Fibroblast of upper back skin (primary cell): ENCODE results near the gene RPTOR.
"Not testable (repeated sequence)": the region's sequence is repeated elsewhere in the genome, so short reads cannot be mapped to it uniquely, and the experiment has no call there.

Experiments
- DNase-seq: peaks from one replicate; pipeline ENCODE4 v3.0.0-alpha.2; 2013

RPTOR gene

GRCh38 chr17:80751070-80751945 is 206.7 kb downstream of the RPTOR start:
- DNase-seq, result peak; percentile 41

GRCh38 chr17:80751946-80752581 is 207.4 kb downstream of the RPTOR start:
- DNase-seq, result peak; percentile 82

GRCh38 chr17:80753685-80754345 is 209.2 kb downstream of the RPTOR start:
- peak; percentile 19 for DNase-seq

- no peak for DNase-seq
Measured at GRCh38 chr17:80754846-80755245, 210.2 kb downstream of the RPTOR start.

GRCh38 chr17:80755650-80756405 is 211.2 kb downstream of the RPTOR start:
- DNase-seq, result no peak

GRCh38 chr17:80758481-80759376 is 214.1 kb downstream of the RPTOR start:
- DNase-seq, result no peak

GRCh38 chr17:80759377-80759673 is 214.7 kb downstream of the RPTOR start:
- no peak for DNase-seq

GRCh38 chr17:80760511-80760911 is 215.9 kb downstream of the RPTOR start:
- DNase-seq, result no peak

- DNase-seq, result peak; percentile 89
Measured at GRCh38 chr17:80761110-80761871, 216.7 kb downstream of the RPTOR start.

- DNase-seq, result no peak
Measured at GRCh38 chr17:80762076-80762475, 217.4 kb downstream of the RPTOR start.

GRCh38 chr17:80763293-80763867 is 218.7 kb downstream of the RPTOR start:
- DNase-seq, result no peak

GRCh38 chr17:80764627-80765145 is 220.0 kb downstream of the RPTOR start:
- DNase-seq, result not testable (repeated sequence)

- DNase-seq, result no peak
Measured at GRCh38 chr17:80765241-80765961, 220.8 kb downstream of the RPTOR start.

GRCh38 chr17:80766290-80766855 is 221.7 kb downstream of the RPTOR start:
- no peak for DNase-seq

GRCh38 chr17:80768389-80768788 is 223.8 kb downstream of the RPTOR start:
- DNase-seq, result no peak

GRCh38 chr17:80768936-80769335 is 224.3 kb downstream of the RPTOR start:
- no peak for DNase-seq

- no peak for DNase-seq
Measured at GRCh38 chr17:80769516-80769915, 224.9 kb downstream of the RPTOR start.

- no peak for DNase-seq
Measured at GRCh38 chr17:80769936-80770625, 225.4 kb downstream of the RPTOR start.
